ENCODE measurements around the gene DNAJB8. TPM values are rescaled to one million over a fixed set of nuclear protein-coding genes. Genes with fewer than 3 reads are reported as not detected.

DNAJB8 gene
- total and polyA plus RNA-seq, 2 experiments from 2014 or later, result not detected

- Histone ChIP-seq H3K4me1 (ENCODE audit: insufficient read depth) (no peaks in the 10 kb centered on the region), H3K27ac (no peak overlapping the region), H3K36me3 (replicated peaks; ENCODE audit: insufficient read depth, low read depth) (no peaks in the 10 kb centered on the region), H3K79me2 (no peaks in the 10 kb centered on the region), H3K4me3 (no peak overlapping the region), H2AFZ (no peak overlapping the region), H3K27me3 (peaks cover 20% of the 10 kb centered on the region), H3K9me2 (replicated peaks; ENCODE audit: insufficient read depth) (no peaks in the 10 kb centered on the region), H3K4me2 (no peak overlapping the region), H3K9me3 (ENCODE audit: low read depth) (no peaks in the 10 kb centered on the region), H4K20me1 (ENCODE audit: insufficient read depth, poor library complexity, severe bottlenecking) (no peaks in the 10 kb centered on the region)
- no peak for TF ChIP-seq EZH2phosphoT487 (IDR thresholded peaks at IDR 0.05; ENCODE audit: low read depth, severe bottlenecking, unreplicated experiment)
- TF ChIP-seq CTCF (IDR thresholded peaks at IDR 0.05; ENCODE audit: poor library complexity), result no peak
- no peak for TF ChIP-seq EZH2 (IDR thresholded peaks at IDR 0.05; ENCODE audit: borderline replicate concordance)
- 96% methylated on average over 3 of the region's 3 CpGs for WGBS (ENCODE audit: low lambda C conversion rate, missing lambda C conversion rate)
- no peak for DNase-seq (ENCODE audit: low spot score)
Observed at GRCh38 chr3:128505771-128506170, 39.1 kb upstream of the DNAJB8 start.

- H3K9me2 ChIP-seq (replicated peaks; ENCODE audit: insufficient read depth), result no peaks in the 10 kb centered on the region
- H3K27me3 ChIP-seq, result peaks cover 20% of the 10 kb centered on the region
- no peak for DNase-seq (ENCODE audit: low spot score)
- no peaks in the 10 kb centered on the region for H3K9me3 ChIP-seq (ENCODE audit: low read depth)
- no peak for TF ChIP-seq EZH2phosphoT487 (IDR thresholded peaks at IDR 0.05; ENCODE audit: low read depth, severe bottlenecking, unreplicated experiment)
- TF ChIP-seq CTCF (IDR thresholded peaks at IDR 0.05; ENCODE audit: poor library complexity), result no peak
- TF ChIP-seq EZH2 (IDR thresholded peaks at IDR 0.05; ENCODE audit: borderline replicate concordance), result no peak
- no peak overlapping the region for H3K4me3 ChIP-seq
- no peaks in the 10 kb centered on the region for H3K79me2 ChIP-seq
- H2AFZ ChIP-seq, result no peak overlapping the region
- WGBS (ENCODE audit: low lambda C conversion rate, missing lambda C conversion rate), result 84% methylated on average over 12 of the region's 12 CpGs
- H3K4me2 ChIP-seq, result no peak overlapping the region
- no peaks in the 10 kb centered on the region for H3K36me3 ChIP-seq (replicated peaks; ENCODE audit: insufficient read depth, low read depth)
- no peaks in the 10 kb centered on the region for H4K20me1 ChIP-seq (ENCODE audit: insufficient read depth, poor library complexity, severe bottlenecking)
- H3K4me1 ChIP-seq (ENCODE audit: insufficient read depth), result no peaks in the 10 kb centered on the region
- H3K27ac ChIP-seq, result no peak overlapping the region
Observed at GRCh38 chr3:128504963-128505730, 38.5 kb upstream of the DNAJB8 start.

- Histone ChIP-seq H2AFZ (no peak overlapping the region), H3K9me3 (ENCODE audit: low read depth) (no peaks in the 10 kb centered on the region), H3K4me2 (no peak overlapping the region), H3K36me3 (replicated peaks; ENCODE audit: insufficient read depth, low read depth) (no peaks in the 10 kb centered on the region), H3K27me3 (peaks cover 20% of the 10 kb centered on the region), H4K20me1 (ENCODE audit: insufficient read depth, poor library complexity, severe bottlenecking) (no peaks in the 10 kb centered on the region), H3K4me3 (no peak overlapping the region), H3K4me1 (ENCODE audit: insufficient read depth) (no peaks in the 10 kb centered on the region), H3K9me2 (replicated peaks; ENCODE audit: insufficient read depth) (no peaks in the 10 kb centered on the region), H3K27ac (no peak overlapping the region), H3K79me2 (no peaks in the 10 kb centered on the region)
- WGBS (ENCODE audit: low lambda C conversion rate, missing lambda C conversion rate), result 97% methylated on average over 8 of the region's 8 CpGs
- TF ChIP-seq EZH2phosphoT487 (IDR thresholded peaks at IDR 0.05; ENCODE audit: low read depth, severe bottlenecking, unreplicated experiment) (no peak), CTCF (IDR thresholded peaks at IDR 0.05; ENCODE audit: poor library complexity) (no peak), EZH2 (IDR thresholded peaks at IDR 0.05; ENCODE audit: borderline replicate concordance) (no peak)
- DNase-seq (ENCODE audit: low spot score), result no peak
Observed at GRCh38 chr3:128504533-128504915, 37.8 kb upstream of the DNAJB8 start.

All from hepatocyte (in vitro differentiated cells).